ENCODE measurements around the gene MAPT.
"Not testable (repeated sequence)": the region's sequence is repeated elsewhere in the genome, so short reads cannot be mapped to it uniquely, and the experiment has no call there.

MAPT gene

GRCh38 chr17:45994987-45995386 is 100.6 kb downstream of the MAPT start:
- DNase-seq = no peak
- in situ Hi-C loops (cut with MboI; ENCODE audit: low pct_unique_long_range_greater_than_20kb, low sequenced_read_pairs) = loop anchor here (25.0 kb wide), 1 partner anchor 817 kb away; the partner anchor contains the start of gene WNT3

- in situ Hi-C loops (cut with MboI; ENCODE audit: low pct_unique_long_range_greater_than_20kb, low sequenced_read_pairs) = loop anchor here (25.0 kb wide), 1 partner anchor 817 kb away; the partner anchor contains the start of gene WNT3
Observed at GRCh38 chr17:45995627-45996270, 101.4 kb downstream of the MAPT start.

GRCh38 chr17:45996282-45996937 is 102.1 kb downstream of the MAPT start:
- DNase-seq = no peak
- in situ Hi-C loops (cut with MboI; ENCODE audit: low pct_unique_long_range_greater_than_20kb, low sequenced_read_pairs) = loop anchor here (25.0 kb wide), 1 partner anchor 816 kb away; the partner anchor contains the start of gene WNT3

More at GRCh38 chr17:45995627-45996270, 101.4 kb downstream of the MAPT start:
- no peak for DNase-seq

- in situ Hi-C loops (cut with MboI; ENCODE audit: low pct_unique_long_range_greater_than_20kb, low sequenced_read_pairs) = loop anchor here (25.0 kb wide), 1 partner anchor 815 kb away; the partner anchor contains the start of gene WNT3
- no peak for DNase-seq
Observed at GRCh38 chr17:45997166-45997565, 102.8 kb downstream of the MAPT start.

GRCh38 chr17:45997624-45998023 is 103.3 kb downstream of the MAPT start:
- in situ Hi-C loops (cut with MboI; ENCODE audit: low pct_unique_long_range_greater_than_20kb, low sequenced_read_pairs) = loop anchor here (25.0 kb wide), 1 partner anchor 815 kb away; the partner anchor contains the start of gene WNT3
- no peak for DNase-seq

- DNase-seq = no peak
- in situ Hi-C loops (cut with MboI; ENCODE audit: low pct_unique_long_range_greater_than_20kb, low sequenced_read_pairs) = loop anchor here (25.0 kb wide), 1 partner anchor 813 kb away; the partner anchor contains the start of gene WNT3
Observed at GRCh38 chr17:45998987-45999899, 104.9 kb downstream of the MAPT start, which contains the start of gene STH. Gene STH (plus strand): TSS chr17:45999250. CDS start chr17:45999280, 30 bp downstream.

- in situ Hi-C loops (cut with MboI; ENCODE audit: low pct_unique_long_range_greater_than_20kb, low sequenced_read_pairs) = loop anchor here (25.0 kb wide), 1 partner anchor 812 kb away; the partner anchor contains the start of gene WNT3
- DNase-seq = no peak
Observed at GRCh38 chr17:45999900-46000290, 105.5 kb downstream of the MAPT start.

- DNase-seq = no peak
- in situ Hi-C loops (cut with MboI; ENCODE audit: low pct_unique_long_range_greater_than_20kb, low sequenced_read_pairs) = no loop called here
Observed at GRCh38 chr17:46000292-46000691, 105.9 kb downstream of the MAPT start.

- in situ Hi-C loops (cut with MboI; ENCODE audit: low pct_unique_long_range_greater_than_20kb, low sequenced_read_pairs) = no loop called here
- no peak for DNase-seq
Observed at GRCh38 chr17:46000757-46001156, 106.4 kb downstream of the MAPT start.

- in situ Hi-C loops (cut with MboI; ENCODE audit: low pct_unique_long_range_greater_than_20kb, low sequenced_read_pairs) = no loop called here
Observed at GRCh38 chr17:46001390-46002310, 107.3 kb downstream of the MAPT start.

GRCh38 chr17:46002311-46002972 is 108.1 kb downstream of the MAPT start:
- DNase-seq = peak; percentile 86
- in situ Hi-C loops (cut with MboI; ENCODE audit: low pct_unique_long_range_greater_than_20kb, low sequenced_read_pairs) = no loop called here

More at GRCh38 chr17:46001390-46002310, 107.3 kb downstream of the MAPT start:
- no peak for DNase-seq

- no peak for DNase-seq
- in situ Hi-C loops (cut with MboI; ENCODE audit: low pct_unique_long_range_greater_than_20kb, low sequenced_read_pairs) = no loop called here
Observed at GRCh38 chr17:46002973-46003316, 108.6 kb downstream of the MAPT start.

- DNase-seq = no peak
- in situ Hi-C loops (cut with MboI; ENCODE audit: low pct_unique_long_range_greater_than_20kb, low sequenced_read_pairs) = no loop called here
Observed at GRCh38 chr17:46003907-46004748, 109.8 kb downstream of the MAPT start.

GRCh38 chr17:46006082-46006481 is 111.7 kb downstream of the MAPT start:
- in situ Hi-C loops (cut with MboI; ENCODE audit: low pct_unique_long_range_greater_than_20kb, low sequenced_read_pairs) = not testable (repeated sequence)

GRCh38 chr17:46007461-46007965 is 113.2 kb downstream of the MAPT start:
- in situ Hi-C loops (cut with MboI; ENCODE audit: low pct_unique_long_range_greater_than_20kb, low sequenced_read_pairs) = no loop called here
- DNase-seq = no peak

More at GRCh38 chr17:46006082-46006481, 111.7 kb downstream of the MAPT start:
- not testable (repeated sequence) for DNase-seq

GRCh38 chr17:46008591-46008990 is 114.2 kb downstream of the MAPT start:
- no peak for DNase-seq
- in situ Hi-C loops (cut with MboI; ENCODE audit: low pct_unique_long_range_greater_than_20kb, low sequenced_read_pairs) = no loop called here
